Smooth muscle cell (in vitro differentiated cells): ENCODE measurements around the gene RPL37. TPM values are rescaled to one million over a fixed set of nuclear protein-coding genes. Genes with fewer than 3 reads are reported as not detected.

Experiments
- DNase-seq: peaks from one replicate; lab custom pipeline; 2025; ENCODE audit not compliant: unreplicated experiment; lab: John Stamatoyannopoulos, UW
- H2AFZ ChIP-seq: fragments of 200-600 bp; sonication (generic); 2 replicates; pipeline ENCODE4 v1.6.0; 2016; ENCODE audit warnings: antibody characterized with exemption, low read depth, mild to moderate bottlenecking
- H3F3A ChIP-seq: fragments of 200-600 bp; sonication (generic); 2 replicates; pipeline ENCODE4 v1.6.0; 2017; ENCODE audit warnings: antibody characterized with exemption, low read depth
- H3K27ac ChIP-seq: fragments of 200-600 bp; sonication (generic); 2 replicates; pipeline ENCODE4 v1.5.1; 2016; ENCODE audit warnings: low read depth, mild to moderate bottlenecking
- H3K27me3 ChIP-seq: fragments of 200-600 bp; sonication (generic); 2 replicates; pipeline ENCODE4 v1.6.1; 2016; ENCODE audit warnings: low read depth, mild to moderate bottlenecking
- H3K36me3 ChIP-seq: fragments of 200-600 bp; sonication (generic); 2 replicates; pipeline ENCODE4 v1.5.1; 2016; ENCODE audit warnings: low read depth
- H3K4me1 ChIP-seq: fragments of 200-600 bp; sonication (generic); 2 replicates; pipeline ENCODE4 v1.5.1; 2016; ENCODE audit warnings: low read depth
- H3K4me2 ChIP-seq: fragments of 200-600 bp; sonication (generic); 2 replicates; pipeline ENCODE4 v1.6.0; 2016; ENCODE audit warnings: mild to moderate bottlenecking
- H3K4me3 ChIP-seq: fragments of 200-600 bp; sonication (generic); 2 replicates; pipeline ENCODE4 v1.5.1; 2016; ENCODE audit warnings: mild to moderate bottlenecking
- H3K79me2 ChIP-seq: fragments of 200-600 bp; sonication (generic); 2 replicates; pipeline ENCODE4 v1.6.0; 2016; ENCODE audit warnings: low read depth, mild to moderate bottlenecking
- H3K9ac ChIP-seq: fragments of 200-600 bp; sonication (generic); 2 replicates; pipeline ENCODE4 v1.6.0; 2016; ENCODE audit warnings: low read depth
- H3K9me3 ChIP-seq: fragments of 200-600 bp; sonication (generic); replicated peaks from 2 replicates; pipeline ENCODE4 v1.5.1; 2016; ENCODE audit warnings: low read depth
- H4K20me1 ChIP-seq: fragments of 200-600 bp; sonication (generic); 2 replicates; pipeline ENCODE4 v1.6.0; 2016; ENCODE audit warnings: low read depth
- CTCF ChIP-seq: fragments of 200-600 bp; sonication (generic); IDR thresholded peaks from 2 replicates; pipeline ENCODE4 v1.5.1; 2017; ENCODE audit warnings: borderline replicate concordance, mild to moderate bottlenecking, antibody characterized with exemption; ENCODE audit not compliant: insufficient read depth, poor library complexity, severe bottlenecking
- WGBS: methylation state at CpG from one replicate; pipeline ENCODE4 v1.1.7; 2016; ENCODE audit warnings: low lambda C conversion rate; 5-methylcytosine and 5-hydroxymethylcytosine counted together
- polyA plus RNA-seq: library from polyadenylated mRNA; unstranded; fragments of >200 nt; fragmentation: Nextera tagmentation; extraction: Ambion mirVana; gene quantifications from 2 replicates; pipeline ENCODE4 v1.2.1, GENCODE V29; 2016
- total RNA-seq: library from RNA; depleted of rRNA; stranded (reverse); fragments of >200 nt; gene quantifications from 2 replicates; pipeline ENCODE4 v1.2.3, GENCODE V29; 2014

The RPL37 gene
- total and polyA plus RNA-seq, 2 experiments from 2014 or later = 228 to 594 TPM

- Histone ChIP-seq H3K27ac (peak overlapping the region; percentile 91), H3K4me1 (peaks cover 25% of the 10 kb centered on the region), H3K4me2 (peak overlapping the region; percentile 99), H3K27me3 (no peaks in the 10 kb centered on the region), H3K9me3 (no peaks in the 10 kb centered on the region), H3K79me2 (peaks cover 36% of the 10 kb centered on the region), H3K9ac (no peak overlapping the region), H4K20me1 (peaks cover 81% of the 10 kb centered on the region), H2AFZ (no peak overlapping the region), H3K4me3 (no peak overlapping the region), H3F3A (peaks cover 32% of the 10 kb centered on the region), H3K36me3 (peaks cover 27% of the 10 kb centered on the region)
- DNase-seq = no peak
- TF ChIP-seq CTCF = no peak
- WGBS = 78% methylated on average over 4 of the region's 4 CpGs
Measured at GRCh38 chr5:40831346-40832210, 3.4 kb downstream of the RPL37 start.

GRCh38 chr5:40829748-40830533, 5.1 kb downstream of the RPL37 start:
- no peak overlapping the region for H3K4me3 ChIP-seq
- no peak overlapping the region for H3K9ac ChIP-seq
- WGBS = 93% methylated on average over 13 of the region's 13 CpGs
- H3K27ac ChIP-seq = no peak overlapping the region
- H3K79me2 ChIP-seq = peaks cover 35% of the 10 kb centered on the region
- H3K9me3 ChIP-seq = no peaks in the 10 kb centered on the region
- TF ChIP-seq CTCF = no peak
- H2AFZ ChIP-seq = no peak overlapping the region
- H3K27me3 ChIP-seq = no peaks in the 10 kb centered on the region
- H3F3A ChIP-seq = peaks cover 35% of the 10 kb centered on the region
- DNase-seq = no peak
- no peak overlapping the region for H3K4me2 ChIP-seq
- H3K36me3 ChIP-seq = peaks cover 27% of the 10 kb centered on the region
- H4K20me1 ChIP-seq = peaks cover 94% of the 10 kb centered on the region
- H3K4me1 ChIP-seq = peaks cover 21% of the 10 kb centered on the region

DNA sequence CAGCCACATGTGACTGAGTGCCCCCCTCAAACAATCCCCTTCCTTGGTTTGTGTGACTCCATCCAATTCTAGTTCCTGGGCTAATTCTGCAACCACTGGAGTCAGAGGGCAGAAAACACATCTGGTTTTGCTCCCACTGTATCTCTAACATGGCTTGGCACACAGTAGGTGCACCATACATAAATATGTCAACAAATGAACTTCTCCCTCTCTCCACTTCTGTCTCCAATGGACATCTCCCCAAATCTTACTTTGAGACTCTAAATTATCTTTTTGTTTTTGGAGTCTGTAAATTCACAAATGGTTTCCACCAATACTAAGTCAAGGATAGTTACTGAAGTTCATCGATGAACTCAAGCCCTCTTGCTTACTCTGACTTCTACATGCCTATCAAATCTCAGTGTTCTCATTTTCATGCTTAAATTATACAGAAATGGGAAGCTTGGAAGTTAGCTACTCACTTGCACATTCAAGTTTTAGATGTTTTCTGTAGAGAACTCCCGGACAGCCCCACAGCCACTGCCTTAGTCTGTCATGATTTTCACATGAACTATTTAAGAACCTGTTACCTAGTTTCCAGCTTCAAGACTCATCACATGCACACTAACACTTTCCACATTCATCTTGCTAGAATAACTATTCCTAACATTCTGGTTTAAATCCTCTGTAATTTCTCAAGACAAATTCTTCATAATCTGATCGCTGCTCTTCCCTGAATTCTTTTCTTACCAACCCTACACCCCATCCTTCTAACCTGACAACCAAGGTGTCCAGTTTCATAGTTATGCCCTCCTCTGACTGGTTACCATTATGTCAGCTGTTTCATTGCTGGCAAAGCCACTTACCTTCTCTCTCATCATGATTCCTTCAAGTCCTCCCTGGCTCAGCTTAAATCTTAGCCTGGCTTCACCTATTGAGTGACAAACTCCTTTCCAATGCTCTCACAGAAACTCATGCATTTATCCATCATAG, 6.0 kb downstream of the RPL37 start:
- H3F3A ChIP-seq = peaks cover 35% of the 10 kb centered on the region
- H3K27me3 ChIP-seq = no peaks in the 10 kb centered on the region
- peaks cover 26% of the 10 kb centered on the region for H3K79me2 ChIP-seq
- H3K36me3 ChIP-seq = peaks cover 27% of the 10 kb centered on the region
- peaks cover 86% of the 10 kb centered on the region for H4K20me1 ChIP-seq
- H2AFZ ChIP-seq = no peak overlapping the region
- no peak overlapping the region for H3K9ac ChIP-seq
- no peak for TF ChIP-seq CTCF
- H3K4me3 ChIP-seq = no peak overlapping the region
- H3K27ac ChIP-seq = peak overlapping the region; percentile 10
- DNase-seq = no peak
- H3K4me2 ChIP-seq = no peak overlapping the region
- 97% methylated on average over 3 of the region's 3 CpGs for WGBS
- H3K9me3 ChIP-seq = no peaks in the 10 kb centered on the region
- peaks cover 21% of the 10 kb centered on the region for H3K4me1 ChIP-seq
